ENCODE results near the gene CHRM1. TPM values are rescaled to one million over a fixed set of nuclear protein-coding genes. Genes with fewer than 3 reads are reported as not detected.

CHRM1 gene
- total RNA-seq, 2 experiments from 2014 or later, result not detected

- Histone ChIP-seq H3K36me3 (ENCODE audit: insufficient read depth, low read length) (no peaks in the 10 kb centered on the region), H4K20me1 (ENCODE audit: insufficient read depth, low read length) (no peaks in the 10 kb centered on the region), H2AFZ (ENCODE audit: low read length) (no peak overlapping the region), H3K4me3 (ENCODE audit: low read depth, low read length, poor library complexity, severe bottlenecking) (no peak overlapping the region), H3K79me2 (ENCODE audit: insufficient read depth, low read depth, low read length) (no peaks in the 10 kb centered on the region), H3K9me3 (ENCODE audit: low read length) (no peaks in the 10 kb centered on the region), H3K4me2 (ENCODE audit: low read length) (no peak overlapping the region), H3K27ac (ENCODE audit: low read depth, low read length, poor library complexity, severe bottlenecking) (no peak overlapping the region), H3K9me2 (ENCODE audit: insufficient read depth, low read length) (no peaks in the 10 kb centered on the region), H3K4me1 (ENCODE audit: insufficient read depth, low read length, poor library complexity, severe bottlenecking) (no peaks in the 10 kb centered on the region)
- no peak for TF ChIP-seq EZH2phosphoT487 (IDR thresholded peaks at IDR 0.05; ENCODE audit: borderline replicate concordance, low read depth, low read length)
- TF ChIP-seq CTCF (conservative IDR thresholded peaks at IDR 0.05; ENCODE audit: low read length), result no peak
- intact Hi-C loops (cut with micrococcal nuclease; ENCODE audit: unreplicated experiment), result no loop called here
- DNase-seq (ENCODE audit: low spot score), result no peak
- CTCF ChIA-PET (ENCODE audit: unreplicated experiment), result no interaction called here
- BruUV-seq (replicated peaks), result no TSS peak
- POLR2A ChIA-PET, result no interaction called here
Observed at GRCh38 chr11:62925308-62925707, 4.1 kb upstream of the CHRM1 start.

- no peaks in the 10 kb centered on the region for H4K20me1 ChIP-seq (ENCODE audit: insufficient read depth, low read length)
- no peaks in the 10 kb centered on the region for H3K9me2 ChIP-seq (ENCODE audit: insufficient read depth, low read length)
- TF ChIP-seq CTCF (conservative IDR thresholded peaks at IDR 0.05; ENCODE audit: low read length), result no peak
- no peak for TF ChIP-seq EZH2phosphoT487 (IDR thresholded peaks at IDR 0.05; ENCODE audit: borderline replicate concordance, low read depth, low read length)
- no peaks in the 10 kb centered on the region for H3K36me3 ChIP-seq (ENCODE audit: insufficient read depth, low read length)
- CTCF ChIA-PET (ENCODE audit: unreplicated experiment), result no interaction called here
- peak; percentile 27 for DNase-seq (ENCODE audit: low spot score)
- H3K79me2 ChIP-seq (ENCODE audit: insufficient read depth, low read depth, low read length), result no peaks in the 10 kb centered on the region
- intact Hi-C loops (cut with micrococcal nuclease; ENCODE audit: unreplicated experiment), result no loop called here
- BruUV-seq (replicated peaks), result no TSS peak
- no peak overlapping the region for H3K27ac ChIP-seq (ENCODE audit: low read depth, low read length, poor library complexity, severe bottlenecking)
- H3K4me2 ChIP-seq (ENCODE audit: low read length), result peak overlapping the region; percentile 45; the same call in 1 of the 2 replicates
- no peak overlapping the region for H3K4me3 ChIP-seq (ENCODE audit: low read depth, low read length, poor library complexity, severe bottlenecking)
- no peaks in the 10 kb centered on the region for H3K4me1 ChIP-seq (ENCODE audit: insufficient read depth, low read length, poor library complexity, severe bottlenecking)
- no peaks in the 10 kb centered on the region for H3K9me3 ChIP-seq (ENCODE audit: low read length)
- no peak overlapping the region for H2AFZ ChIP-seq (ENCODE audit: low read length)
- POLR2A ChIA-PET, result interaction anchor here (0.6 to 0.7 kb wide), 4 partner anchors 36 to 279 kb away, joined by 3 to 4 read pairs (median 3); no protein-coding TSS in a partner anchor
Observed at GRCh38 chr11:62923601-62924411, 2.6 kb upstream of the CHRM1 start.
